Measurements from ENCODE around the gene ADPRH.

Gene ADPRH

DNA sequence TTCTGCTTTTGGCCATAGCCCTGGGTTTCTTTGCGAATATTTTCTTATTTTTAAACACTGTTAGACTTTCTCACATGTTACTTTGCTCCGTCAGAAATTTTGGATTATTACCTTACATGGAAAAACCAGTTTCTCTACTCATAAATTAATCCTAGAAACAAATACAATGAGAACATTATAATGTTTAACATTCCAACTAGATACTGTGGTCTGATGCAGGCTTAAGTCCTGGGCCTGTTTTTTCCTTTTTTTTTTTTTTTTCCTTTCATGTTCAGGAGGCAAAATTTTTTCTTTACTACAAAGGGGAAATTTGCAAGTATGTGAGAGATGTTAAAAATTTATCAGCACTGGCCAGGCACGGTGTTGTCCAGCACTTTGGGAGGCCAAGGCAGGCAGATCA lies 52.2 kb downstream of the ADPRH start:
- DNase-seq, result no peak

- no peak for DNase-seq
These were observed 52.9 kb downstream of the ADPRH start for GRCh38 chr3:119632216-119632615.

DNA sequence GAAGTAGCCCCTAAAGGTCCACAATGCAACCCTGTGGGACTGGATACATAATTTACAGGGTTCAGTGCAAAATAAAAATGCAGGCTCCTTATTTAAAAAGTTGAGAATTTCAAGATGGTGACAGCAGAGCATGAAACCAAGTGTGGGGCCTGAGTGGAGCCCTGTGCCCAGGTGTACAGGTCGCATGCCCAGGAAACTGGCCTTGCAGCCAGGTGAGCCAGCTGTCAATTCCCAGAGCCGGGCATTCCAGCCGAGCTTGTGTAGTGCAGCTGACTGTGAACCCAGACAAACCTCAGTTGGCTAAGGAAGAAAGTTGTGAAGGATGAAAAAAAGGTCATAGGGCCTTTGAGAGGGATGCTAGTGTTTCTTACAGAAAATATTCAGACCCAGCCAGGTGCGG lies 53.5 kb downstream of the ADPRH start:
- DNase-seq, result no peak

- DNase-seq, result no peak
These were observed 56.4 kb downstream of the ADPRH start for GRCh38 chr3:119635719-119636118.

- no peak for DNase-seq
These were observed 57.0 kb downstream of the ADPRH start for GRCh38 chr3:119636249-119636648.

- DNase-seq, result no peak
These were observed 57.8 kb downstream of the ADPRH start for GRCh38 chr3:119636891-119637611.

GRCh38 chr3:119637679-119638477 lies 58.6 kb downstream of the ADPRH start:
- DNase-seq, result no peak
